ENCODE measurements around the gene MC2R.

GRCh38 chr18:13943338-13943737, 28.0 kb upstream of the MC2R start:
- TF ChIP-seq TAF1 (IDR thresholded peaks at IDR 0.05; ENCODE audit: borderline replicate concordance, low read depth, low read length): no peak
- TF ChIP-seq POLR2A (IDR thresholded peaks at IDR 0.05; ENCODE audit: low read depth, low read length): no peak
- TF ChIP-seq POLR2AphosphoS5 (IDR thresholded peaks at IDR 0.05; ENCODE audit: low read depth, low read length): no peak

Data from GM12892 (cell line).